ENCODE results near the gene COL27A1. TPM values are rescaled to one million over a fixed set of nuclear protein-coding genes. Genes with fewer than 3 reads are reported as not detected.

COL27A1 gene
- total and polyA plus RNA-seq, 9 of the 15 experiments (the other 6 are each of a cell fraction or from before 2014, with no cell fraction given), result 0.07 TPM; not detected in 8

DNA sequence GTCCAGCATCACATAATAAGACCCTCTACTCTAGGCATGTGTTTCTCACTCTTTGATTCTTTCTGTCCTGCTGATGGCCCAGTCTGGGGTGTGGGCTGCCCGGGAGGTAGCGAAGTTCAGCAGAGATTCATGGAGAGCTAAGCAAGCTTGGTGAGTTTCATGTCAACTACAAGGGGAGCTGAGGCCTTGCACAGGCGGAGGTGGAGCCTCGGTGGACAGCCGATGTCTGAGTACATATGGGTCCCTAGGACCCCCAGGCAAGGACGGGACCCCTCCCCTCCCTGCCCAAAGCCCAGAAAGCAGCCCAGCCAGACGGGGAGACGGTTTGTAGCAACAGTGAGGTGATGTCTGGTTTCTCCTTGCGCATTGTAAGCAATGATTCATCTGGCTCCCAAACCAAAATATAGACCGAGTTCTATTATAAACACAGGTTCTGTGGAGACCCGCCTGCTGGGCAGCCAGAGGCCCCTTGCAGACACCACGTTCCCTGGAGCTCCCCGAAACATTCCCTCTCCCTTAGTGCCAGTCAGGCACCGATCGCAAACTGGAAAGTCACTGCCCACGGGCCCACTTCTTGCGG lies 45.5 kb downstream of the COL27A1 start:
- no TSS peak for BruUV-seq (replicated peaks)
- peaks cover 5% of the 10 kb centered on the region; the same call in 1 of the 2 replicates for H4K20me1 ChIP-seq (replicated peaks; ENCODE audit: control insufficient read depth, insufficient read depth, low read length)
- peaks cover 9 to 51% of the 10 kb centered on the region in 2 experiments; a peak in 3 of 5 replicates for H3K27me3 ChIP-seq (ENCODE audit: control insufficient read depth in 2 of 2, insufficient read depth in 2 of 2, low read length in 2 of 2)
- H3K79me2 ChIP-seq (ENCODE audit: control insufficient read depth, insufficient read depth, low read length), result no peaks in the 10 kb centered on the region
- ChIA-PET POLR2A (interaction anchor here (0.7 kb wide), 1 partner anchor 131 kb away, joined by 4 read pairs; no protein-coding TSS in a partner anchor), CTCF (ENCODE audit: low intra/inter-chr PET ratio) (no interaction called here)
- H3K9me1 ChIP-seq (ENCODE audit: control insufficient read depth, insufficient read depth, low read length), result no peaks in the 10 kb centered on the region
- in situ Hi-C loops (cut with MboI) (no loop called here), intact Hi-C loops (cut with micrococcal nuclease) (no loop called here)
- DNase-seq (ENCODE audit: extremely low read depth in 1 of 4, low spot score in 3 of 4) (no peak), ATAC-seq (no peak), FAIRE-seq (no peak)
- TF ChIP-seq CHD4 (IDR thresholded peaks at IDR 0.05; ENCODE audit: insufficient read depth, insufficient replicate concordance, low read depth, low read length, poor library complexity, severe bottlenecking), result no peak
- TF ChIP-seq ETV6 (IDR thresholded peaks at IDR 0.05; ENCODE audit: borderline replicate concordance in 1 of 2, low read depth in 2 of 2, low read length in 1 of 2), result no peak
- TF ChIP-seq ETV6 (CRISPR knock-in tag; IDR thresholded peaks at IDR 0.05; ENCODE audit: borderline replicate concordance), result no peak
- no peak for TF ChIP-seq EZH2 (IDR thresholded peaks at IDR 0.05; ENCODE audit: borderline replicate concordance, low read depth, low read length)
- TF ChIP-seq, protein P1, sequence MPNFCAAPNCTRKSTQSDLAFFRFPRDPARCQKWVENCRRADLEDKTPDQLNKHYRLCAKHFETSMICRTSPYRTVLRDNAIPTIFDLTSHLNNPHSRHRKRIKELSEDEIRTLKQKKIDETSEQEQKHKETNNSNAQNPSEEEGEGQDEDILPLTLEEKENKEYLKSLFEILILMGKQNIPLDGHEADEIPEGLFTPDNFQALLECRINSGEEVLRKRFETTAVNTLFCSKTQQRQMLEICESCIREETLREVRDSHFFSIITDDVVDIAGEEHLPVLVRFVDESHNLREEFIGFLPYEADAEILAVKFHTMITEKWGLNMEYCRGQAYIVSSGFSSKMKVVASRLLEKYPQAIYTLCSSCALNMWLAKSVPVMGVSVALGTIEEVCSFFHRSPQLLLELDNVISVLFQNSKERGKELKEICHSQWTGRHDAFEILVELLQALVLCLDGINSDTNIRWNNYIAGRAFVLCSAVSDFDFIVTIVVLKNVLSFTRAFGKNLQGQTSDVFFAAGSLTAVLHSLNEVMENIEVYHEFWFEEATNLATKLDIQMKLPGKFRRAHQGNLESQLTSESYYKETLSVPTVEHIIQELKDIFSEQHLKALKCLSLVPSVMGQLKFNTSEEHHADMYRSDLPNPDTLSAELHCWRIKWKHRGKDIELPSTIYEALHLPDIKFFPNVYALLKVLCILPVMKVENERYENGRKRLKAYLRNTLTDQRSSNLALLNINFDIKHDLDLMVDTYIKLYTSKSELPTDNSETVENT (CRISPR knock-in tag; IDR thresholded peaks at IDR 0.05), result no peak
- no peak for TF ChIP-seq BACH1 (tag; IDR thresholded peaks at IDR 0.05)
- TF ChIP-seq E2F3 (CRISPR knock-in tag; IDR thresholded peaks at IDR 0.05), result no peak
- TF ChIP-seq ZNF384 (IDR thresholded peaks at IDR 0.05; ENCODE audit: low read depth, low read length), result no peak
- TF ChIP-seq, protein P2, sequence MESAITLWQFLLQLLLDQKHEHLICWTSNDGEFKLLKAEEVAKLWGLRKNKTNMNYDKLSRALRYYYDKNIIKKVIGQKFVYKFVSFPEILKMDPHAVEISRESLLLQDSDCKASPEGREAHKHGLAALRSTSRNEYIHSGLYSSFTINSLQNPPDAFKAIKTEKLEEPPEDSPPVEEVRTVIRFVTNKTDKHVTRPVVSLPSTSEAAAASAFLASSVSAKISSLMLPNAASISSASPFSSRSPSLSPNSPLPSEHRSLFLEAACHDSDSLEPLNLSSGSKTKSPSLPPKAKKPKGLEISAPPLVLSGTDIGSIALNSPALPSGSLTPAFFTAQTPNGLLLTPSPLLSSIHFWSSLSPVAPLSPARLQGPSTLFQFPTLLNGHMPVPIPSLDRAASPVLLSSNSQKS (CRISPR knock-in tag; IDR thresholded peaks at IDR 0.05), result no peak
- TF ChIP-seq, protein P3, sequence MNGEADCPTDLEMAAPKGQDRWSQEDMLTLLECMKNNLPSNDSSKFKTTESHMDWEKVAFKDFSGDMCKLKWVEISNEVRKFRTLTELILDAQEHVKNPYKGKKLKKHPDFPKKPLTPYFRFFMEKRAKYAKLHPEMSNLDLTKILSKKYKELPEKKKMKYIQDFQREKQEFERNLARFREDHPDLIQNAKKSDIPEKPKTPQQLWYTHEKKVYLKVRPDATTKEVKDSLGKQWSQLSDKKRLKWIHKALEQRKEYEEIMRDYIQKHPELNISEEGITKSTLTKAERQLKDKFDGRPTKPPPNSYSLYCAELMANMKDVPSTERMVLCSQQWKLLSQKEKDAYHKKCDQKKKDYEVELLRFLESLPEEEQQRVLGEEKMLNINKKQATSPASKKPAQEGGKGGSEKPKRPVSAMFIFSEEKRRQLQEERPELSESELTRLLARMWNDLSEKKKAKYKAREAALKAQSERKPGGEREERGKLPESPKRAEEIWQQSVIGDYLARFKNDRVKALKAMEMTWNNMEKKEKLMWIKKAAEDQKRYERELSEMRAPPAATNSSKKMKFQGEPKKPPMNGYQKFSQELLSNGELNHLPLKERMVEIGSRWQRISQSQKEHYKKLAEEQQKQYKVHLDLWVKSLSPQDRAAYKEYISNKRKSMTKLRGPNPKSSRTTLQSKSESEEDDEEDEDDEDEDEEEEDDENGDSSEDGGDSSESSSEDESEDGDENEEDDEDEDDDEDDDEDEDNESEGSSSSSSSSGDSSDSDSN (IDR thresholded peaks at IDR 0.05; ENCODE audit: borderline replicate concordance in 1 of 2, low read depth in 2 of 2, low read length in 2 of 2), result no peak
- TF ChIP-seq, protein P4, sequence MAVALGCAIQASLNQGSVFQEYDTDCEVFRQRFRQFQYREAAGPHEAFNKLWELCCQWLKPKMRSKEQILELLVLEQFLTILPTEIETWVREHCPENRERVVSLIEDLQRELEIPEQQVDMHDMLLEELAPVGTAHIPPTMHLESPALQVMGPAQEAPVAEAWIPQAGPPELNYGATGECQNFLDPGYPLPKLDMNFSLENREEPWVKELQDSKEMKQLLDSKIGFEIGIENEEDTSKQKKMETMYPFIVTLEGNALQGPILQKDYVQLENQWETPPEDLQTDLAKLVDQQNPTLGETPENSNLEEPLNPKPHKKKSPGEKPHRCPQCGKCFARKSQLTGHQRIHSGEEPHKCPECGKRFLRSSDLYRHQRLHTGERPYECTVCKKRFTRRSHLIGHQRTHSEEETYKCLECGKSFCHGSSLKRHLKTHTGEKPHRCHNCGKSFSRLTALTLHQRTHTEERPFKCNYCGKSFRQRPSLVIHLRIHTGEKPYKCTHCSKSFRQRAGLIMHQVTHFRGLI (CRISPR knock-in tag; IDR thresholded peaks at IDR 0.05), result no peak
- TF ChIP-seq STAG1 (CRISPR knock-in tag; IDR thresholded peaks at IDR 0.05; ENCODE audit: borderline replicate concordance), result no peak
- no peak for TF ChIP-seq XRCC5 (IDR thresholded peaks at IDR 0.05; ENCODE audit: low read depth, low read length)
- no peak for TF ChIP-seq NCOA6 (IDR thresholded peaks at IDR 0.05)
- TF ChIP-seq ZNF589 (CRISPR knock-in tag; IDR thresholded peaks at IDR 0.05; ENCODE audit: low read depth), result no peak
- no peak overlapping the region for H3K27ac ChIP-seq (ENCODE audit: extremely low read depth, low read depth, low read length)
- H3K9me3 ChIP-seq (replicated peaks; ENCODE audit: control insufficient read depth, insufficient read depth, low read depth, low read length), result no peaks in the 10 kb centered on the region
- H3K36me3 ChIP-seq (ENCODE audit: control insufficient read depth, insufficient read depth, low read length), result no peaks in the 10 kb centered on the region
- H3K4me3 ChIP-seq, result no peak overlapping the region
- no peak overlapping the region for H2AFZ ChIP-seq (ENCODE audit: low read depth, low read length)
- 0% methylated on average over 16 of the region's 17 CpGs for WGBS (ENCODE audit: insufficient coverage, low coverage, missing lambda C conversion rate)
- H3K4me1 ChIP-seq (replicated peaks in 1 of 2; ENCODE audit: control insufficient read depth in 2 of 2, insufficient read depth in 2 of 2, low read length in 2 of 2), result no peaks in the 10 kb centered on the region
- no peak overlapping the region for H3K9ac ChIP-seq (ENCODE audit: insufficient read depth in 1 of 2, low read depth in 2 of 2, low read length in 2 of 2)
- no peak overlapping the region for H3K4me2 ChIP-seq (ENCODE audit: insufficient read depth, low read length)

All from K562 (cell line).